ENCODE results near the gene ERI3.

Gene ERI3

GRCh38 chr1:44259090-44259489, 96.0 kb downstream of the ERI3 start:
- DNase-seq, result no peak

DNA sequence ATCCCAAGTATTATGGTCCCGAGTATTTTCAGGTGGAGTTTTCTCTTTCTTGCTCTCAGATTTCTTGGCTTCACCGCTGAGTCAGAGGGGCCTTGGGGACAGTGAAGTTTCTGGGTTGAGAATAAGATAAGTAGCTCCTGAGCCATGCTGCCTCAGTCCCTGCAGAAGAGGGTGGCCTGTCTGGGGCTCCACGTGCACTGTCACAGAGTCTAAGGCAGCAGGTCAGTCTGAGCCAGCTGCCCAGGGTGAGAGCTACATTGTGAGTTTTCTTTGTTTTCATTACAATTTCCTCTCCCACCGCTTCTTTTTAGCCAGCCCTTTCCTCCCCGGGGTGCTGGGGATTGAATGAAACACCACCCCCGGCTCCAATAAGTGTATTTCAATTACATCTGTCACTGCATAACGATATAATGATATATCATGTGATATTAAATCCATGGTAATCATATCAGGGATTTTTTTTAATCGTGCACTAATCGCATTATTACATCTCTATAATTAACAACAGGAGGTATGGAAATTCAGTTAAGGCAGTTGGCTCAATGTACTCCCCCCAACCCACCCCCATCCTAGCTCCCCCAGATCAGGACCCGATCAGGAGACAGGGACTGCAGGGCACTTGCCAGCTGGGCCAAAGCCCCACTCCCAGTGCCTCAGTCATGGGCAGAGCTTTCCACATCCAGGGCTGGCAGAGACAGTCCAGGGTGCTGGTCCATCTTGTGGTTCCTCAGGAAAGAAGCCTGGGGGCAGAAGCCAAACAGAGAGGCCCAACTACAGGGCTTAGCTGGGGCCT, 98.1 kb downstream of the ERI3 start:
- DNase-seq, result no peak

GRCh38 chr1:44254392-44254910, 100.6 kb downstream of the ERI3 start:
- DNase-seq, result no peak

GRCh38 chr1:44251989-44252671, 102.9 kb downstream of the ERI3 start:
- DNase-seq, result no peak

- DNase-seq, result no peak
Observed at GRCh38 chr1:44251486-44251885, 103.6 kb downstream of the ERI3 start.

GRCh38 chr1:44250068-44250781, 104.8 kb downstream of the ERI3 start:
- no peak for DNase-seq

DNA sequence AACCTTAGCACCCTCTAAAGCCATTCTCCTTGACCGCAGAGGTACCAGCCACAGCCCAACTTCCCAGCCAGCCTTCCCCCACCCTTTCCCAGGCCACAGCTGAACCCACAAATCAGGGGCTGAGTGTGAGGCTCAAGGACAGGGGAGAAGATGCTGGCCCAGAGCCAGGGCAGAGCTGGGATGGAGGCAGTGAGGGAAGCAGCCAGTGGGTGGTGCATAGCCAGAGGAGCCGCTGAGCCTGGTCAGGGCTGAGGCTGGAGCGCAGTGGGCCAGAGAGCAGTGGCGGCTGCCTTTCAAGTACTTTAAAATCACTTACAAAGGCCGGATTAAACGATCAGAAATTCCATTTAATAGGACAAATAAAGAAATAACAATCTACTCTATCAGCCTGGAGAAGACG, 105.5 kb downstream of the ERI3 start:
- no peak for DNase-seq

GRCh38 chr1:44246806-44247205, 108.3 kb downstream of the ERI3 start:
- no peak for DNase-seq

DNA sequence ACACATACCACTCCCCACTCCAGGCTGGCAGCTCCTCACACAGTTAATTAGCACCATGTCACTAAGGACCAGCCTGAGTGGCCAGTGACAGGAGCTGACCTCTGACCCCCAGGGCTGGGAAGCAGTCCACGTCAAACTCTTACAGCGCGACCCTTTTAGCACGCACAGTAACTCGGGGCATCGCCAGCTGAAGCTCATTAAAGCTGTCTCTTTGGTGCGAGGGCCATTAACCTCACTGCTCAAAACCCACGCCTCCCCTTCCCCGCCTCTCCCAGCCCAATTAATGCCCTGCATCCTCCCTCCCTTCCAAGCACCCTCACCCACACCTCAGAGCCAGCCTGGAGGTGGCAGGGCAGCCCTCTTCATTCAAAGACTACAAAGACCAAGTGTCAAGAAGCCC, 110.1 kb downstream of the ERI3 start:
- DNase-seq, result no peak

DNA sequence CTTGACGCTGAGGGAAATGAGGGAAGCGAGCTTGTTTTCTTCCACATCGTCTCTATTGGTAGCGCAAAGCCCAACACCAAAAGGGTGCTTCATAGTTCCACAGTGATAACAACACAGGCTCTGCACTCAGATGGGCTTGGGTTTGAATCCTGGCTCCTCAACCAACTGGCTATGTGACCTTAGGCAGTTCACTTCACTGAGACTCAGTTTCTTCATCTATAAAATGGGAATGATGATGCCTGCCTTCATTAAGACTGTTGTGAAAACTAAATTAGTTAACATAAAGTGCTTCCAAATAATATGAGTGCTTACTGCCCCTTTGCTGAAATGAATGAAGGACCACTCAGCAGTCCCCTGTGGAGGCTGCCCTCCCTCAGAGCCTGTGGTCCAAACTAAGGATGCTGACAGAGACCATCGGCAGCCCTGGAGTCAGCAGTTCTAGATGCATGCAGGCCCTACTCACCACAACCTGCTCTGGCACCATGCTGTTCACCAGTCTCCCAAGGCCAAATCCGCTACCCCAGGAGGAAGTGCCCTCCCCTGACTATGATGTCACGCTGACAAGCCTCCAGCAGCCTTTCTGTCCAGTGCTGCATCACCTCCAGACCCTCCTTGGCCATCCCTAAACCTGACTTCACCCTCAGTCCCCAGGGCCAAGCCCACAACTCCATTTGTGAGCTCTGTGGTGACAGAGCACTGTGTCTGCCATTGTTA, 111.1 kb downstream of the ERI3 start:
- no peak for DNase-seq

DNA sequence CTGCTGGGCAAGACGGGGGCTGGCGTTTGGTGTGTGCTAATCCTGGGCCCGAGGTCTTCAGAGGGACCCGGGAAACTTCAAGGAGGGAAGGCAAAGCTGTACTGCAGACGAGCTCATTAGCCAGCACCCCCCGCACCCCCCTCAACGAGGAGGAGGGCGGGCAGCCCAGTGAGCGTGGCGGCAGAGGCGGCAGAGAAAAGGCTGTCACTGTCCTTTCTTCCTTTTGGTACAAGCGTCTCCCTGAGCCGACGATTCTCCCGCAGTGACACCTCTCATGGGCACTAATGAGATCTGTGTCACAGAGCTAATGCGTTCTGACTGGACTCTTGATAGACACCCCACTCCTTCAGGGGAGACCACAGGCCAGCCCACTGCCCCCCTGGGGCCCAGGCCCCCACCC, 112.3 kb downstream of the ERI3 start:
- no peak for DNase-seq

GRCh38 chr1:44240802-44241671, 114.0 kb downstream of the ERI3 start:
- no peak for DNase-seq

GRCh38 chr1:44239961-44240371, 115.1 kb downstream of the ERI3 start:
- no peak for DNase-seq

- no peak for DNase-seq
Observed at GRCh38 chr1:44239331-44239960, 115.6 kb downstream of the ERI3 start.

DNA sequence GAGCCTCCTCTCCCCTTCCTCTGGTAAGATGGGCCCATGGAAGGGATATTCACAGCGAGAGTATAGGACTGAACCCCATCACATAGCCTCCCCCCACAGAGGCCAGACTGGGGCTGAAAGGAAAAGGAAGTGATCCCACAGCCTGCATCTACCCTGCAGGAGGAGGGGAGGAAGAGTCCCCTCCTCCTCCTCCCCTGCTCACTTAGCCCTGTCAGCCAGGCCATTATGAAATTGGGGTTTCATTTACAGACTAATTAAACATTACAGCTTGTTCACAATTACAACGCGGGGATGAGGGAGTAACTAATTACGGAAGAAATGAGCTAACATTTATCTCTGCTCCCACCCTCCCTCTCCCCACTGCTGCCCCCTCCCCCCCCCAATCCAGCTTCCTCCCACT, 116.4 kb downstream of the ERI3 start:
- no peak for DNase-seq

DNA sequence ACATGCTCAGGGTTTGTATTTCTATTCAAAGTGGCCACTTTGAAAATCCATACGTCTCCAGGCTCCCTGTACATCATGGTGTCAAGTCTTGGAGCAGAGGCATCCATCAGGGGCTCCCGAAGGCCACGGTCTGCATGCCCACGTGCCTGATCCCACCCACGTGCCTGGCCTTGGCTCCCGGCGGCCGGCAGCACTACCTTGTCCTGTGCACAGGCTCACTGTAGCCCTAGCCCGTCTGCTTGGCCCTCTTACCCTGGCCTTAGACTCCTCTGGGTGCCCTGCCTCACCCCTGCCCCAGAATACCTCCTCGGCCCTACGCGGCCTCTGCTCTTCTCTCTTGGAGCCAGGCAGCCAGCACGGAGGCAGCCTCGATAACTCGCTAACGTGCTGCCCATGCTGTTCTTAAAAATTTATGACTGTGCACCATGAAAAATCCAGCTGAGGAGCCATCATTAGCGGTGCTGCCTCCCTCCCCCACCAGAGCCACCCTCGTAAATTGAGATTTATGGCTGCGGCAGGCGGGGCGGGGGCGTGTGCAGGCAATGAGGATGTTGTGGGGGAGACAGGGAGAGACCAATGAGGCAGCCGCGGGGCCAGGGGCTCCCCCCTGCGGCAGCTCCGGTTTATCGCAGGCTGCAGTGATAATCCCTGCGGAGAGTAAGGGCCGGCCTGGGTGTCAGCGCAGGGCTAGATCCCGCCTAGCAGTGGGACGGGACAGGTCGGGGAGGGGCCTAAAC, 117.2 kb downstream of the ERI3 start:
- peak; percentile 18 for DNase-seq

DNA sequence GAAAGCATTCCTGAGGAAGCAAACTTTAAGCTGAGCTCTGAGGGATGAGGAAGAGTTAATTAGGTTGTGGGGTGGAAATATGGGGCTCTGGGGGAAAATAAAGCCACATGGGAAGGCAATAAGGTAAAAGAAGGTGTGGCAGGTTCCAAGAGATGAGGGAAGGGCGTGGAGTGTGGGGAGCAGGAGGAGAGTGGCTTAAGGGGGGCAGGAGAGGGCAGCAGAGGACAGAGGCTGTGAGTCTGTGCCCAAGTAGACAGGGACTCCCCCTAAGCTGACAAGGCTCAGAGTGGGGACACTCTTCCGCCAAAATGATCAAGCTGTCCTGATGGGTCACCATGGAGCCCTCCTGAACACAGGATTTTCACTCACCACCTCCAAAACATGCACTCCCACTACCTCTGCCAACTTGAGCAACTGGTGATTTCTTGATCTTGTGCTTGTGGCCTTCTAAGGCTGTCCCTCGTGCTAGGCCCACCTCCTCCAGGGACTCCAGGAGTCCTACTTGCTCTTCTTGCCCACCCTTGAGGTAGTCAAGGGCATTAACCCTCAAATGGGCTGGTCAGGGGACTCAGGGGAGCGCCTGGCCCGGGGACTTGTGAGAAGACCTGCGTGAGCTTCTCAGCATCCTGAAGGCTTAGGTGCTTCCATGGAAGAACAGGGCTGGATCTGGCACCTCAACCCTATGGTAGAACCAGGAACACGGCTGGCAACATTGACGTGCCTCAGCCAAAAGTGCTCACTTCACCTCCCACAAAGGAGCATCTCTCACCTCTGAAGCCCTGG, 118.4 kb downstream of the ERI3 start:
- DNase-seq, result no peak

DNA sequence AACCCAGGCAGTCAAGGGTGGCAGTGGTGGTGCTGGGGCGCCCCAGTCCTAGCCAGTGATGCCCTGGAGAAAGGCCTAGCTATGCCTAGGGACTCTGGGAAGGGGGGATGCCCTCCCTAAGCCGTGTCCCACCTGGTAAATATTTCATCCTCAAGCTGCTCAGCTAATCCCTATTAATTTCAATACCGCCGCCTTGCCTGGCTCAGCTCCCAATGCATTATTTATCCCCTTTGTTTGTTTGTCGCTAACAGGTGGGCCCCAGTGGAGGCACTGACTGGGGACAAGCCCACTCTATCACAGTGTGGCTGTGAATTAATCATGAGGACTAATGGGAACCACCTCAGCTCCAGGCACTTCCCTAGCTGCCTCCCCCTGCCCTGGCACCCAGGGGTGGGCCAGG, 119.2 kb downstream of the ERI3 start:
- no peak for DNase-seq

- DNase-seq, result no peak
Observed at GRCh38 chr1:44233593-44233992, 121.5 kb downstream of the ERI3 start.

GRCh38 chr1:44230796-44231195, 124.3 kb downstream of the ERI3 start:
- DNase-seq, result no peak
